Activated CD4-positive, alpha-beta T cell treated with anti-CD3 and anti-CD28 coated beads, Interleukin-2, amount 50 U/mL, for 1 hour (primary cell): ENCODE data around the gene KIF18A.
"Not testable (repeated sequence)": the region's sequence is repeated elsewhere in the genome, so short reads cannot be mapped to it uniquely, and the experiment has no call there.

Experiments used
- DNase-seq: peaks from one replicate; pipeline ENCODE4 v3.0.0-alpha.2; 2020

KIF18A gene

GRCh38 chr11:28106353-28107043 lies 1.5 kb downstream of the KIF18A start:
- DNase-seq, result no peak

- DNase-seq, result no peak
Measured at GRCh38 chr11:28105869-28106268, 2.1 kb downstream of the KIF18A start.

DNA sequence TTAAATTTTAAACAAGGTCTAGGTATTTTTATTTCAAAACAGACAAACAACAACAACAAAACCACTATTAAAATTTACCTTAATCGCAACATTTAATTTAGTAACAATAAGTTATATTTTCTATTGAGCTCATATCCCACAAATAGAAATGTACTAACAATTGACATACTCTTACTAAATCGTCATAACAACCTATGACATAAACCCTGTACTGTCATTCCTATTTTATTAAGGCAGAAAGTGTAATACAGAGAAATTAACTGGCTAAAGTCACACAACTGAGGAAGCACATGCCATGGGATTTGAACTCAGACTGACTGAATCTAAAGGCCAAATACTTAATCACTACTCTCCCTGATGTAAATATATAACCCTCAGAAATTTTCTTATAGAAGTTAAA lies 3.0 kb downstream of the KIF18A start:
- no peak for DNase-seq

GRCh38 chr11:28104425-28104824 lies 3.5 kb downstream of the KIF18A start:
- DNase-seq, result no peak

- not testable (repeated sequence) for DNase-seq
Measured at GRCh38 chr11:28102300-28102699, 5.7 kb downstream of the KIF18A start.

- DNase-seq, result no peak
Measured at GRCh38 chr11:28100665-28101064, 7.3 kb downstream of the KIF18A start.

GRCh38 chr11:28099715-28100114 lies 8.2 kb downstream of the KIF18A start:
- no peak for DNase-seq

- DNase-seq, result no peak
Measured at GRCh38 chr11:28098257-28098656, 9.7 kb downstream of the KIF18A start.

GRCh38 chr11:28092786-28093185 lies 15.2 kb downstream of the KIF18A start:
- DNase-seq, result no peak

DNA sequence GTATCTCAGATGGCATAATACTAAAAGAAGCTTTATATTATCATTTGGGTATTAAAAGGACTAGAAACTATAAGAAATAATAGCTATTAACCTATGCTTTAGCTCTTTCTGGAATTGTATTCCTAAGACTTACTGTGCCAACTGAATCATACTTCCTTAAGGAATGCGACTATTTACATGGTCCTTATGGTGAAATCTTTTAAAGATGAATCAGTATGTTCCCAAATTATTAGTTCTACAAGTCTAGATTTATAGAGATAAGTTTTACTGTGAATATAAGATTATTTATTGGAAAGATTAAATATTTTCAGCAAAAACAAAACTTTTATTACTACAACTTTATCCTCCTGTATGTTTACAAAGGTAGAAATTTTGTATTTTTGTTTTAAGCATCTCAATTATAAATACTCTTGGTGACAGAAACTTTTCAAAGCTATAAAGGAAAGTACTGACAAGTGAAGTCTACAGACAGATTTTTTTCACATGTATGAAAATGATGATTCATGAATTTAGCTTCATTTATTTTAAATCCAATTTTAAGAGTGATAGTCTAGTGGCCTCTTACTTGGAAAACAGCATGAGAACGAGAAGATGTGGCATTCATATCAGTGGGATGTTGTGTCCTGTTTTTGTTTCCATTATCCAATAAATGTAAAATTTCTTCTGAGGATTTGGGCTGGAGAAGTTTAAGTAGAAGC lies 17.8 kb downstream of the KIF18A start:
- no peak for DNase-seq

DNA sequence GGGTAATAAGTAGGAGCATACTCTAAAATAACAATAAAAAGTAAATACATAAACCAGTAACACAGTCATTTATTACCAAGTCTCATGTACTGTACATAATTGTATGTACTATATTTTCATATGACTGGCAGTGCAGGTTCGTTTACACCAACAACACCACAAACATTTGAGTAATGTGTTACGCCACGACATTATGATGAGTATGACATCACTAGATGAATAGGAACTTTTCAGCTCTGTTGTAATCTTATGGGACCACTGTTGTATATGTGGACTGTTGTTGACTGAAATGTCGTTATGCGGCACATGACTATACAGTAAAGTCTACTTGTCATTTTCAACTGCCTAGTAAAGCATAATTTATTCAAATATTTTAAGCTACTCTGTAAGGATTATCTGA lies 18.6 kb downstream of the KIF18A start:
- no peak for DNase-seq

DNA sequence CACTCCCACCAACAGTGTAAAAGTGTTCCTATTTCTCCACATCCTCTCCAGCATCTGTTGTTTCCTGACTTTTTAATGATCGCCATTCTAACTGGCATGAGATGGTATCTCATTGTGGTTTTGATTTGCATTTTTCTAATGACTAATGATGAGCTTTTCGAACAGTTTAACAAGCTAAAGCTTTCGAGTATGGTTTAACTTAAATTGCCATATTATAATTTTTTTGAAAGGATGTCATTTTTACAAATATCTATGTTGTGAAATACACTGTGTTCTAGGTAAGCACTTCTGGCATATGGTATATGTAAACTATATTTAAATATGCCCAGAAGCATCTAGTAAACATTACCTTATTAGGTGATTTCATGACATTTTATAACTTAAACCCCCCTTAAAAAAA lies 20.3 kb downstream of the KIF18A start:
- DNase-seq, result not testable (repeated sequence)

GRCh38 chr11:28087192-28087591 lies 20.8 kb downstream of the KIF18A start:
- DNase-seq, result not testable (repeated sequence)

- no peak for DNase-seq
Measured at GRCh38 chr11:28086569-28086968, 21.4 kb downstream of the KIF18A start.

- no peak for DNase-seq
Measured at GRCh38 chr11:28083118-28083517, 24.8 kb downstream of the KIF18A start.

GRCh38 chr11:28077521-28077920 lies 30.4 kb downstream of the KIF18A start:
- DNase-seq, result no peak

DNA sequence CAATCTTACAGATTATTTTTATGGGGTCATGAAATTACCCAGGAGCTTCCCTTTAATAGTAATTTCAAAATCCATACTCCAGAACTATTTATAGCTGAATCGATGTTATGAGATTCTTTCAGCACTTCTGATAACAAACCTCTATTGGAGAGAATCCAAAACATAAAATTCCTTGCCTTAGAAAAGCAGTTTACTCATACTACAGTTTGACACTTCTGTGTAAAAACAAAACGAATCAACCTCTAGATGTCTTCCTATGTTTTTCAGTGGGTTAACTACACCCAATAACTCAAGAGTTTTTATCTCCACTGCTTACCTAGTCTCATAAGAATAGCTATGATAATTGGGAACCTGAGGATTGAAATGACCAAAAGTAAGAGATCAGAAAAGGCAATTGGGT lies 35.6 kb downstream of the KIF18A start:
- DNase-seq, result no peak

GRCh38 chr11:28071305-28071704 lies 36.7 kb downstream of the KIF18A start:
- no peak for DNase-seq

- DNase-seq, result no peak
Measured at GRCh38 chr11:28058333-28058732, 49.6 kb downstream of the KIF18A start.

GRCh38 chr11:28054821-28055220 lies 53.1 kb downstream of the KIF18A start:
- DNase-seq, result no peak

- DNase-seq, result no peak
Measured at GRCh38 chr11:28049338-28050216, 58.4 kb downstream of the KIF18A start.

DNA sequence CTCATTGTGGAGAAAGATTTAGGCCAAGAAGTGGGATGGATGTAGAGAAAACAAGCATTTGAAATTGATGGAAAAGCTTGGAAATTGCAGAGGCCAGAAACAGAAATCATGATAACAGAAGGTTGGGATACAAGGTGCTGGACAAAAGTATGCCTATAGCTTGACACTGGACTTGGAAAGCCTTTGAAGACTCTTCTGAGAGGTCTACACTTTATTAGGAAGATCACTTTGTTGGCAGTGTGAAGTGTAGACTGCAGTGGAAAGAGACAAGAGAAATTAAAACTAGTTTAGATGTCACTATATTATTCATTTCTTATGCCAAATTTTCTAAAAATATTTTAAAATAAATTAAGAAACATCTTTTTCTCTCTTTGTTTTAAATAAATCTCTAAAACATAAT lies 59.1 kb downstream of the KIF18A start:
- DNase-seq, result no peak

DNA sequence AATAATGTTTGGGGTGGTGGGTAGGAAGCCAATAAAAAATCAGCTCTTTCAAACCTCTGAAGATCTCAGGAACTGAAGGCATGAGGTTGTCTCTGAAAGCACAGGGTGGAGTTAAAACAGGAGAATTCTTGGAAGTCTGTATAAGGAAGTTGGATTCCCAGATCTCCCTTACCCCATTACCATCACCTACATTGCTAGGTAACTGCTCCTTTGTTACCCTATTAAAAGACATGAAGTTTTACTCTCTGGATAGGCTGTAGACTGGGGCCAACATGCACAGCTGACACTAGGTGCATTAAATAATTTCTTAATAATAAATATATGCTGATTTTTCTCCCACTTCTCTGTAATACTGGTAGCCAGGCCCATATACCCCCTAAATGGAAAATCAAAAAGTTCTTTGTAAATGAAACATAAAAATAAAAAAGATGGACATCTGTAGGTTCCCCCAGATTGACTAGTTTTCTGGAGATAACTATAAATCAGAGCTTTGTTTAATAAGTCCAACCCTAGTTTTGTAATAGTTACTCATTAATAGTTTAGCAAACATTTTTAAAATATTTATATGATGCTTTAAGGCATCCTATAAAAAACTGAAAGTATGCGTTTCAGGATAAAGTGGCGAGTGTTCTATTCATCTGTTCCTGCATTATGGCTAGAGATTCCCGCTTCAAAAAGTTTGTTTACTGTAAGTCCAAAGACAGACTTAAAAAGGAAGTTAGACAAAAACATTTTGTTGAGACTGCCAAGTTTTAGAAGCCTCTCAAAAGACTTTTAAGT lies 63.8 kb downstream of the KIF18A start:
- no peak for DNase-seq
